ENCODE data around the gene GSK3B.

GSK3B gene

GRCh38 chr3:119795849-119796248, 298.4 kb downstream of the GSK3B start:
- no peaks in the 10 kb centered on the region for H3K36me3 ChIP-seq (replicated peaks in 1 of 2; ENCODE audit: control insufficient read depth in 2 of 2, insufficient read depth in 2 of 2, low read length in 2 of 2)

GRCh38 chr3:119794971-119795612, 299.2 kb downstream of the GSK3B start:
- H2BK15ac ChIP-seq (ENCODE audit: low read length), result no peak overlapping the region
- H3K27me3 ChIP-seq (ENCODE audit: control insufficient read depth in 3 of 3, insufficient read depth in 3 of 3, low read depth in 1 of 3, low read length in 3 of 3), result peaks cover 0 to 8% (median 0%) of the 10 kb centered on the region in 3 experiments
- H3K9ac ChIP-seq (ENCODE audit: low read depth, low read length, poor library complexity), result no peak overlapping the region
- peak; percentile 64 for DNase-seq (ENCODE audit: low spot score)
- no peak overlapping the region for H3K14ac ChIP-seq (ENCODE audit: low read length)
- peak overlapping the region; percentile 59 for H2AFZ ChIP-seq (ENCODE audit: low read length)
- no peak overlapping the region for H4K8ac ChIP-seq (ENCODE audit: low read depth, low read length)
- H3K18ac ChIP-seq (ENCODE audit: low read length), result no peak overlapping the region
- no peak overlapping the region for H3K27ac ChIP-seq (replicated peaks; ENCODE audit: low read length)
- H3K4me3 ChIP-seq (ENCODE audit: low read length in 2 of 2), result no peak overlapping the region
- no peaks in the 10 kb centered on the region for H3K79me1 ChIP-seq (ENCODE audit: low read depth, low read length)
- H3K9me3 ChIP-seq (replicated peaks in 1 of 2; ENCODE audit: control insufficient read depth in 2 of 2, insufficient read depth in 1 of 2, low read depth in 1 of 2, low read length in 2 of 2), result peaks cover 0 to 2% of the 10 kb centered on the region in 2 donors
- no CpG with 5 or more reads among the region's 5 CpGs for WGBS, 2 donors (ENCODE audit: extremely low coverage in 2 of 2, insufficient read length in 2 of 2, insufficient replicate concordance in 1 of 2)
- no peak overlapping the region for H2BK12ac ChIP-seq (ENCODE audit: low read length)
- no peak overlapping the region for H2BK5ac ChIP-seq (ENCODE audit: low read length)
- peaks cover 12 to 20% of the 10 kb centered on the region in 2 donors for H3K4me1 ChIP-seq (ENCODE audit: control insufficient read depth in 2 of 2, insufficient read depth in 1 of 2, low read depth in 1 of 2, low read length in 2 of 2)
- no peak overlapping the region for H3K4me2 ChIP-seq (ENCODE audit: insufficient read depth, low read length, poor library complexity, severe bottlenecking)
- no peak overlapping the region for H2BK120ac ChIP-seq (ENCODE audit: low read depth, low read length)
- H3K36me3 ChIP-seq (replicated peaks in 1 of 2; ENCODE audit: control insufficient read depth in 2 of 2, insufficient read depth in 2 of 2, low read length in 2 of 2), result no peaks in the 10 kb centered on the region
- H4K91ac ChIP-seq (ENCODE audit: low read depth, low read length, poor library complexity), result no peak overlapping the region
- no peak overlapping the region for H3K4ac ChIP-seq (ENCODE audit: low read length)
- H3K23ac ChIP-seq (ENCODE audit: low read depth, low read length, poor library complexity), result no peak overlapping the region
- no peak overlapping the region for H2AK5ac ChIP-seq (ENCODE audit: low read depth, low read length)

More at GRCh38 chr3:119795849-119796248, 298.4 kb downstream of the GSK3B start:
- no peak overlapping the region for H3K27ac ChIP-seq (replicated peaks; ENCODE audit: low read length)
- no peak overlapping the region for H3K18ac ChIP-seq (ENCODE audit: low read length)
- no peak overlapping the region for H2BK120ac ChIP-seq (ENCODE audit: low read depth, low read length)
- no peak overlapping the region for H3K9ac ChIP-seq (ENCODE audit: low read depth, low read length, poor library complexity)
- H3K14ac ChIP-seq (ENCODE audit: low read length), result no peak overlapping the region
- WGBS, 2 donors (ENCODE audit: extremely low coverage in 2 of 2, insufficient read length in 2 of 2, insufficient replicate concordance in 1 of 2), result no CpG with 5 or more reads among the region's 3 CpGs
- H3K27me3 ChIP-seq (ENCODE audit: control insufficient read depth in 3 of 3, insufficient read depth in 3 of 3, low read depth in 1 of 3, low read length in 3 of 3), result peaks cover 0 to 8% (median 0%) of the 10 kb centered on the region in 3 experiments
- H3K23ac ChIP-seq (ENCODE audit: low read depth, low read length, poor library complexity), result no peak overlapping the region
- no peak overlapping the region for H3K4me2 ChIP-seq (ENCODE audit: insufficient read depth, low read length, poor library complexity, severe bottlenecking)
- no peak overlapping the region for H3K4ac ChIP-seq (ENCODE audit: low read length)
- H4K8ac ChIP-seq (ENCODE audit: low read depth, low read length), result no peak overlapping the region
- H3K9me3 ChIP-seq (replicated peaks in 1 of 2; ENCODE audit: control insufficient read depth in 2 of 2, insufficient read depth in 1 of 2, low read depth in 1 of 2, low read length in 2 of 2), result no peaks in the 10 kb centered on the region
- H4K91ac ChIP-seq (ENCODE audit: low read depth, low read length, poor library complexity), result no peak overlapping the region
- H2BK5ac ChIP-seq (ENCODE audit: low read length), result no peak overlapping the region
- H3K4me3 ChIP-seq (ENCODE audit: low read length in 2 of 2), result no peak overlapping the region
- no peak overlapping the region for H2BK12ac ChIP-seq (ENCODE audit: low read length)
- peaks cover 12 to 20% of the 10 kb centered on the region in 2 donors for H3K4me1 ChIP-seq (ENCODE audit: control insufficient read depth in 2 of 2, insufficient read depth in 1 of 2, low read depth in 1 of 2, low read length in 2 of 2)
- H2AK5ac ChIP-seq (ENCODE audit: low read depth, low read length), result peak overlapping the region; percentile 69
- no peak for DNase-seq (ENCODE audit: low spot score)
- no peaks in the 10 kb centered on the region for H3K79me1 ChIP-seq (ENCODE audit: low read depth, low read length)
- H2AFZ ChIP-seq (ENCODE audit: low read length), result peak overlapping the region; percentile 59
- H2BK15ac ChIP-seq (ENCODE audit: low read length), result no peak overlapping the region

GRCh38 chr3:119794401-119794800, 299.8 kb downstream of the GSK3B start:
- Histone ChIP-seq H2BK120ac (ENCODE audit: low read depth, low read length) (no peak overlapping the region), H2BK15ac (ENCODE audit: low read length) (no peak overlapping the region), H4K8ac (ENCODE audit: low read depth, low read length) (no peak overlapping the region), H2AFZ (ENCODE audit: low read length) (no peak overlapping the region), H3K9ac (ENCODE audit: low read depth, low read length, poor library complexity) (no peak overlapping the region), H3K4me2 (ENCODE audit: insufficient read depth, low read length, poor library complexity, severe bottlenecking) (no peak overlapping the region), H3K18ac (ENCODE audit: low read length) (no peak overlapping the region), H3K27me3 (ENCODE audit: control insufficient read depth in 3 of 3, insufficient read depth in 3 of 3, low read depth in 1 of 3, low read length in 3 of 3) (peaks cover 0 to 8% (median 0%) of the 10 kb centered on the region in 3 experiments), H3K14ac (ENCODE audit: low read length) (no peak overlapping the region), H2BK5ac (ENCODE audit: low read length) (no peak overlapping the region), H3K4me3 (ENCODE audit: low read length in 2 of 2) (no peak overlapping the region), H2BK12ac (ENCODE audit: low read length) (no peak overlapping the region), H4K91ac (ENCODE audit: low read depth, low read length, poor library complexity) (no peak overlapping the region), H3K4me1 (ENCODE audit: control insufficient read depth in 2 of 2, insufficient read depth in 1 of 2, low read depth in 1 of 2, low read length in 2 of 2) (peaks cover 12 to 20% of the 10 kb centered on the region in 2 donors), H3K27ac (replicated peaks; ENCODE audit: low read length) (no peak overlapping the region), H3K79me1 (ENCODE audit: low read depth, low read length) (no peaks in the 10 kb centered on the region), H3K36me3 (replicated peaks in 1 of 2; ENCODE audit: control insufficient read depth in 2 of 2, insufficient read depth in 2 of 2, low read length in 2 of 2) (no peaks in the 10 kb centered on the region), H3K4ac (ENCODE audit: low read length) (no peak overlapping the region), H3K23ac (ENCODE audit: low read depth, low read length, poor library complexity) (no peak overlapping the region), H3K9me3 (replicated peaks in 1 of 2; ENCODE audit: control insufficient read depth in 2 of 2, insufficient read depth in 1 of 2, low read depth in 1 of 2, low read length in 2 of 2) (peaks cover 0 to 3% of the 10 kb centered on the region in 2 donors), H2AK5ac (ENCODE audit: low read depth, low read length) (no peak overlapping the region)
- DNase-seq (ENCODE audit: low spot score), result no peak
- no CpG with 5 or more reads among the region's 2 CpGs for WGBS, 2 donors (ENCODE audit: extremely low coverage in 2 of 2, insufficient read length in 2 of 2, insufficient replicate concordance in 1 of 2)

DNA sequence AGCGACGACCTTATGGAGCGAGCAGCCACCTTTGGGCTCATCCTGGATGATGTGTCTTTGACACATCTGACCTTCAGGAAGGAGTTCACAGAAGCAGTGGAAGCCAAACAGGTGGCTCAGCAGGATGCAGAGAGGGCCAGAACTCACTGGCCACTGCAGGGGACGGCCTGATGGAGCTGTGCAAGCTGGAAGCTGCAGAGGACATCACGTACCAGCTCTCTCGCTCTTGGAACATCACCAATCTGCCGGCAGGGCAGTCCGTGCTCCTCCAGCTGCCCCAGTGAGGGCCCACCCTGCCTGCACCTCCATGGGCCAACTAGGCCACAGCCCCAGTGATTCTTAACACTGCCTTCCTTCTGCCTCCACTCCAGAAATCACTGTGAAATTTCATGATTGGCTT, 302.0 kb downstream of the GSK3B start:
- Histone ChIP-seq H3K4me3 (ENCODE audit: low read length in 2 of 2) (peak overlapping the region in 1 of 2 donors; percentile 35), H2BK12ac (ENCODE audit: low read length) (no peak overlapping the region), H3K4me2 (ENCODE audit: insufficient read depth, low read length, poor library complexity, severe bottlenecking) (no peak overlapping the region), H3K18ac (ENCODE audit: low read length) (no peak overlapping the region), H2AFZ (ENCODE audit: low read length) (no peak overlapping the region), H4K8ac (ENCODE audit: low read depth, low read length) (no peak overlapping the region), H2AK5ac (ENCODE audit: low read depth, low read length) (no peak overlapping the region), H3K27ac (replicated peaks; ENCODE audit: low read length) (no peak overlapping the region), H3K4me1 (ENCODE audit: control insufficient read depth in 2 of 2, insufficient read depth in 1 of 2, low read depth in 1 of 2, low read length in 2 of 2) (peaks cover 12 to 20% of the 10 kb centered on the region in 2 donors), H2BK5ac (ENCODE audit: low read length) (no peak overlapping the region), H3K79me1 (ENCODE audit: low read depth, low read length) (no peaks in the 10 kb centered on the region), H3K9ac (ENCODE audit: low read depth, low read length, poor library complexity) (no peak overlapping the region), H3K14ac (ENCODE audit: low read length) (no peak overlapping the region), H3K9me3 (replicated peaks in 1 of 2; ENCODE audit: control insufficient read depth in 2 of 2, insufficient read depth in 1 of 2, low read depth in 1 of 2, low read length in 2 of 2) (peaks cover 0 to 3% of the 10 kb centered on the region in 2 donors), H3K23ac (ENCODE audit: low read depth, low read length, poor library complexity) (no peak overlapping the region), H3K27me3 (ENCODE audit: control insufficient read depth in 3 of 3, insufficient read depth in 3 of 3, low read depth in 1 of 3, low read length in 3 of 3) (peaks cover 0 to 8% (median 0%) of the 10 kb centered on the region in 3 experiments), H3K36me3 (replicated peaks in 1 of 2; ENCODE audit: control insufficient read depth in 2 of 2, insufficient read depth in 2 of 2, low read length in 2 of 2) (no peaks in the 10 kb centered on the region), H2BK15ac (ENCODE audit: low read length) (no peak overlapping the region), H2BK120ac (ENCODE audit: low read depth, low read length) (no peak overlapping the region), H4K91ac (ENCODE audit: low read depth, low read length, poor library complexity) (no peak overlapping the region), H3K4ac (ENCODE audit: low read length) (no peak overlapping the region)
- no peak for DNase-seq (ENCODE audit: low spot score)
- WGBS, 2 donors (ENCODE audit: extremely low coverage in 2 of 2, insufficient read length in 2 of 2, insufficient replicate concordance in 1 of 2), result no CpG with 5 or more reads among the region's 8 CpGs
